HG03280 (cell line): ENCODE data around the gene SCAMP4.

Experiments used
- ATAC-seq: cut with Tn5 transposase; IDR thresholded peaks from one replicate; pipeline ENCODE4 v1.9.1; 2021; ENCODE audit warnings: mild to moderate bottlenecking, moderate library complexity; ENCODE audit not compliant: unreplicated experiment

The SCAMP4 gene

GRCh38 chr19:1912760-1913505 is 7.7 kb downstream of the SCAMP4 start:
- no peak for ATAC-seq

DNA sequence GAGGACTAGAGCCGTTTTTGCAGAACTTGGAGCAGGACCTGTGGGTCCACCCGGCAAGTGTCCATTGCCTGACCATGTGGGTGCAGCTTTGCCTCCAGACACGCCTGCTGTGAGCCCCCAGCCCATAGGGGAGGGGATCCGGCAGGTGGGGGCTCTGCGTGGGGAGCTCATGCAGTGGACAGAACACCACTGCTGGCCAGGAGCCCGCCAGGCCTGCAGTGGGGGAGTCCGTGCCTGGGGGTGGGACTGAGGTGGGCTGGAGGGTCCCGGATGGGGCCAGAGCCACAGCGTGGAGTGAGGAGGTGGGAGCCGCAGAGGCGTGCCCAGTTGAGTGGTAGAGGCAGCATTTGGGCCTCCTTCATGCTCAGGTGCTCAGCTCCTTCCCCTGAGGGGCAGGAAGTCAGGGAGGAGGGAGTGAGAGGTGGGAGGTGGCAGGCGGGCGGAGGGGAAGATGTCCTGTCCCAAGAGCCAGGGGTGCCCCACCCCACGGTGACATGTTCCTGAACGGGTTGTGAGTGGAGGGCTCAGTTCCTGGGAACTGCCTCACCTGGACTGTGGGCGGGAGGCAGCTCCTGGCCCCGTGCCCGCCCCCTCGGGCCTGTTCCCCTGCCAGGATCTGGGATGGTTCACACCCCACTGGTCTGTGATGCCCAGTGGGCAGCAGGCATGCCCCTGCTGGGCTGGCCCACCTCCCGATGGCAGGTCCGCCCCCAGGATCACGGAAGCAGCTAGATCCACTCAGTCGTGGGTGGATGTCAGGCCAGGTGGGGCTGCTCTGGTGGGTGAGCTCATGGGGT is 8.8 kb downstream of the SCAMP4 start:
- ATAC-seq = no peak

GRCh38 chr19:1914826-1915341 is 9.7 kb downstream of the SCAMP4 start:
- no peak for ATAC-seq

GRCh38 chr19:1917146-1917545 is 11.9 kb downstream of the SCAMP4 start:
- no peak for ATAC-seq

DNA sequence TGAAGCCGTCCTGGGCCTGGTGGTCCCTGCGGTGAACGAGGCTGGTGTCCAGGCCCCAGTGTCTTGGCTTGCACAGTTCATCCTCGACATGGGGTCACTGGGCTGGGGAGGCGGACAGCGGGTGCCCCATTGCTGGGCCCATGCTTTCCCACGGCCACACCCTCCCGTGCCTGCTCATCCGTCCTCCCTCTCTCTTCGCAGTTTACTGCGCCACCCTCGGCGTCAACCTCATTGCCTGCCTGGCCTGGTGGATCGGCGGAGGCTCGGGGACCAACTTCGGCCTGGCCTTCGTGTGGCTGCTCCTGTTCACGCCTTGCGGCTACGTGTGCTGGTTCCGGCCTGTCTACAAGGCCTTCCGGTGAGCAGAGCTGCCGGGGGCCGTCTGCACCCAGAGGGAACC is 12.7 kb downstream of the SCAMP4 start:
- ATAC-seq = no peak

DNA sequence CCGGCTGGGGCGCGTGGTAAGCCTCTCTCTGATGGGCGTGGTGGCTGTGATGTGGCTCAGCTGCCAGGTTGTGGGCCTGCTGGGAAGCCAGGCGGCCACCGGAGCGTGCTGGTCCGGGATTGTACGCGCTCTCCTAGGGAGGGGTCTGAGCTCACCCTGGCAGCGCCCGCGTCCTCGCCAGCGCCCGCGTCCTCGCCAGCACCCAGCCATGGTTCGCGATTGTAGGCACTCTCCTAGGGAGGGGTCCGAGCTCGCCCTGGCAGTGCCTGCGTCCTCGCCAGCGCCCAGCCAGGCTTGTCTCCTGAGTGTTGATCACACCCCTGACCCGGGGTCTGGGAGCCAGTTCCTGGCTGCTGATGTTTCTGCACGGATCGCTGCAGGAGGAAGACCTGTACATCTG is 13.8 kb downstream of the SCAMP4 start:
- ATAC-seq = no peak

DNA sequence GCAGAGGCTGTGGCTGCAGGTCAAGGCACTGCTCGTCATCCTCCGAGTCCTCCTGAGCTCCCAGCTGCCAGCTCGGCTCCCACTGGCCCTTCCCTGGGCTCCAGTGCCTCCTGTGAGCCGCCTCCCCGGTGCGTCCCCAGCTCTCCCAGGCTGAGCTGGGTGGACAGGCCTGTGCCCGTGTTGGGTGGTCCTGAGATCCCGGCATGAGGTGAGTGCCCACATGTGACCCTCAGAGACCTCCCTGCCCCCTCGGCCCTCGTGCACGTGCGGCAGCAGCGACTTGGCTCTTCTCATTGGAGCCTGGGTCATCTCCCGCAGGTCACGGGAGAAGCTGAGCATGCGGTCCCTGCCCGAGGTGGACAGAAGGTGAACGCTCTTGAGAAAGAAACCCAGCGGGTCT is 15.4 kb downstream of the SCAMP4 start:
- no peak for ATAC-seq

GRCh38 chr19:1921326-1921725 is 16.1 kb downstream of the SCAMP4 start:
- no peak for ATAC-seq

GRCh38 chr19:1921825-1922224 is 16.6 kb downstream of the SCAMP4 start:
- ATAC-seq = no peak

DNA sequence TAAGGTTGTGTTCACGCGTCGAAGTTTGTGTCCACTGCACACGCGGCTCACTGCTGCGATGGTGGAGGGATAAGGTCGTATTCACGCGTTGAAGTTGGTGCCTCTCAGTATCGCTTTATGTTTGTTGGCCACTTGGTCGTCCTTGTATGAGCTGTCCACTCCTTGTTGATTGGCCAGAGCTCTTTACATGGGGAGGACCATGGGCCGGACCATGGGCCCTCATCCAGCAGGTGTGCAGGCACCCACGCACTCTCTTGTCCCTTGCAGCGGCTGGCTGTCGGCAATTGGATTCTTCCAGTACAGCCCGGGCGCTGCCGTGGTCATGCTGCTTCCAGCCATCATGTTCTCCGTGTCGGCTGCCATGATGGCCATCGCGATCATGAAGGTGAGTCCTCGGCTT is 17.6 kb downstream of the SCAMP4 start:
- no peak for ATAC-seq

- ATAC-seq = no peak
These were observed 18.1 kb downstream of the SCAMP4 start for GRCh38 chr19:1923319-1923718.

DNA sequence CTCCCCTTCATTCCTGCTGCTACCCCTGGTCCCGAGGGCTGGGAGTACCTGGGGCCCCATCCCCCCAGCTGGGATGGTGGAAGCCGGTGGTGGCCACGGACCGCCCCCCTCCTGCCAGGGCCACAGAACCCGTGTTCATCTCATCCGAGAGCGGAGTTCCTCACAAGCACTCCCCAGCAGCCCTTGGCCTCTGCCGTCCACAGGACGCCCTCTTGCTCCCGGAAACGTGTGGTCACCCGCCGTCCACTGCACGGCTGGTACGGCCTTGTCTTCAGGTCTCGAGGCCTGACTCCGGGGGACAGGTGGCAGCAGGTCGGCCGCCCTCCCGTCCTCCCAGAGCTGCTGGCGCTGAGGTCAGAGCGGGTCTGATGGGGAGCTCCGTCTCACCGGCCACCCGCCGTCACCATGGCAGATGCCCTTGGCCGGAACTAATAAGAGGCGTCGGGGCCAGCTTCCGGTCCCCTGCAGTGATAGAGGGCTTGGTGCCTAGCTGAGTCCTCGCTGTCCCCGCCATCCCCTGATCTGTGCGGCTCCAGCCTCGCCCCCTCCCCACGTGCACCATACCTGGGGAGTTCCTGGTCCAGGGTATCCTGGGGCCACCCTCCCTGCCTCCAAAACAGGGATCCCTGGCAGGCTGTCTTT is 19.2 kb downstream of the SCAMP4 start:
- ATAC-seq = no peak

DNA sequence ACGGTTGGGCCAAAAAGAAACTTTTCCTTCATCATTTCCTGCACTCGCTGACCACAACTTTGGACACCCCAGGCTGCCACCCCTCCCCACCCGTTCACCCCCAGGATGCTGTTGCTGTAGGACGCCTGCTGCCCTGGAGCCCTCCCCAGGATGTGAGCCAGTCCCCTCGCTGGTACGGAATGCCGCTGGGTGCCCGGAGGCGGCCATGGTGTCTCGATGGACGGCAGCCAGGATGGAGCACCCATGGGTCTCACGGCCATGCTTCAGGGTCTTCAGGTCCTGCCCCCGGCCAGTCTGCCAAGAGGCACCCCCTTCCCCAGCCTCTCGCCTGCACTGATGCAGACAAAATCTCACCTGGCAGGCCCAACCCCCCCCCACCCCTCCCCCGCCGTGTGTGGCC is 20.3 kb downstream of the SCAMP4 start:
- no peak for ATAC-seq

- ATAC-seq = no peak
These were observed 24.0 kb downstream of the SCAMP4 start for GRCh38 chr19:1929021-1929742.

GRCh38 chr19:1931445-1931844 is 26.2 kb downstream of the SCAMP4 start:
- no peak for ATAC-seq

GRCh38 chr19:1932395-1932794 is 27.2 kb downstream of the SCAMP4 start:
- ATAC-seq = no peak

GRCh38 chr19:1933244-1933643 is 28.0 kb downstream of the SCAMP4 start:
- no peak for ATAC-seq

GRCh38 chr19:1933942-1934341 is 28.7 kb downstream of the SCAMP4 start:
- ATAC-seq = no peak

GRCh38 chr19:1935484-1936208 is 30.4 kb downstream of the SCAMP4 start:
- no peak for ATAC-seq

DNA sequence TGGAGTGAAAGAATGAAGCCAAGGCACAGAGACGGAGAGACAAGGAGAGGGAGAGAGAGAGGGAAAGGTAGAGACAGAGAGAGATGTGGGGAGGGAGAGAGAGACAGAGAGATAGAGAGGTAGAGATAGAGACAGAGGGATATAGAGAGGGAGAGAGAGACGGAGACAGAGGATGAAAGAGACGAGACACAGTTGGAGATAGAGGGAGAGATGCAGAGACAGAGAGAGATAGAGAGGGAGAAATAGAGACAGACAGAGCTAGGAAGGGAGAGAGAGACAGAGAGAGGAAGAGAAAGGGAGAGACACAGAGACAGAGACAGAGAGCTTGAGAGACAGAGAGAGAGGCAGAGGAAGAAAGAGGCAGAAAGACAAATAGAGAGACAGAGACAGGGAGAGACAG is 31.2 kb downstream of the SCAMP4 start:
- no peak for ATAC-seq
